HG03521 (cell line): Measurements from ENCODE around the gene POP4.
"Not testable (repeated sequence)": the region's sequence is repeated elsewhere in the genome, so short reads cannot be mapped to it uniquely, and the experiment has no call there.

Source experiments
- ATAC-seq: cut with Tn5 transposase; IDR thresholded peaks from one replicate; pipeline ENCODE4 v1.9.1; 2021; ENCODE audit warnings: mild to moderate bottlenecking, moderate library complexity; ENCODE audit not compliant: unreplicated experiment

POP4 gene

DNA sequence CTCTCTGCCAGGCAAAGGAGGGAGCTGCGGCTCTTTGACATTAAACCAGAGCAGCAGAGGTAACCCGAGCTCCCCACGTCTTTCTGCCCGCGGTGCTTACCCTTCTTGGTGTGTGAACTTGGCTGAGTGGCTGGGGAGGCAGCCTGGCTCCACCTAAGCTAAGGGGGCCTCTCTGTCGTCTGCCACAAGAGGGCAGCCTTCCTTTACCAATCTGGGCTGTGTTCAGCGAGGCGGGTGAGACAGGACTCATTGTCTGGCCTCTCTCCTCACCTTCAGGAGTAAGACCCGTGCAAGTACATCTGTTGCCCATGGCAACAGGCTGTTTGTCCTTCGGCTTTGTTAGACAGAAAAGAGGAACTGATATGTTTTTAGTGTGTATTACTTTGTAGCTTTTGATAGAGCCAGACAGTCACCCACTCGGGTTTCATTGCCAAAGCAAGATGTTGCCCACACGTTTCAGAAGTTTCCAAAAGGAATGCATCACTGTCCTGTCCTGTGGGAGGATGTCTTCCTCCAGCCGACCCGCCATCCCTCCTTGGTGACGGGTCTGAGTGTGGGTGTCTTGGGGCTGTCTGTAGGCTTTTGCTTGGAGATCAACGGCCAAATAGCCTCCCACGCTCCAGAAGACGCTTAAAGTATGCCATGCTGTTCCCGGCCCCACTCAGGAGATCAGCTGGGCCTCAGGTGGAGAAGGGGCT lies 4.6 kb downstream of the POP4 start:
- ATAC-seq: peak; percentile 73

DNA sequence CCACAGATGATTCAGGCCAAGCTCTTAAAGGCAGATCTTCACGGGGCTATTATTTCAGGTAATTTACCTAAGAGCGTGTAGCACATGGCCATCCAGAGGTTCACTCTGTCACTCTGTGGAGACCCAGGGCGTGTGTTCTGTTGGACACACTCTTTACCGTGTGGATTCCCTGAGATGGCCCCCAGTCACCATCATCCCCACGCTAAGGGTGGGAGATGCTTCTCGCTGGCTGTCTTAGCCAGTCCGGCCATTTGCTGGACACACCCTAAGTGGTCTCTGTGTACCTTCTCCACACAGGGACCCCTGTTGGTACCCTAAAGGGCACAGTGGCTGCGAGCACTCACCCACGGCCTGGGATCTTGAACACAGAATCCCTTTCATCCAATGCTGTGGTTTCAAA lies 6.0 kb downstream of the POP4 start:
- ATAC-seq: no peak

DNA sequence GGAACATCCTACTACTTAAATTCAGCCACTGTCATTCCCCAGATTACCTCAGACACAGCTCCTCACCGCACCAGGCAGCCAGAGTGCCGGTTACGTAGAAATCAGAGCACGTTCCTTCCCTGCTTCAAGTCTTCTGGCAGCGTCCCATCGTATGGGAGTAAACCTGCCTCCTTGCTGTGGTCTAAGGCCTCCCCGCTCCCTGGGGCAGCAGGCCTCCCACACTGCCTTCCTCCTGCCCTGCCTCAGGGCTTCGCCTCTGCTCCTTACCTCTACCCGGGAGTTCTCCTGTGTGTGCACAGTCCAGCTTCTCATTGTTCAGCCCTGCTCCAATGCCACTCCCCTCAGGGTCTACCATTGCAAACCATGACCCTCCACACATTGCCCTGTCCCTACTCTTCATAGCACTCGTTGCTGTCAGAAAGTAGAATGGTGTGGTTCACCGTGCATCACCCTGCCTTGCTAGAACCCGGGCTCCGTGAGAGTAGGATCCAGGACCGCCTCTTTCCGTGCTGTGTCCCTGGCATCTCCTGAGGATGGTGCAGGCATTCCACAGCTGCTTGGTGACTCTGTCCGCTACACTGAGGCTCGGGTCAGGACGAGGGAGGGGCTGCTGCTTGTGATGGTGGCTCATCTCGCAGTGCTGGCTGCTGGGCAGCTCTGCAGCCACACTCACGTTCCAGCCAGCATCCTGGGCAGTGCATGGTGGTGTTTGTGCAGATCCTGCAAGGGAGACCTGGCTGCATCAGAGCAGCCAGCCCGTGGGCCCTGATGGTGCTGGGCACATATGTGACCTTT lies 6.9 kb downstream of the POP4 start:
- ATAC-seq: no peak

DNA sequence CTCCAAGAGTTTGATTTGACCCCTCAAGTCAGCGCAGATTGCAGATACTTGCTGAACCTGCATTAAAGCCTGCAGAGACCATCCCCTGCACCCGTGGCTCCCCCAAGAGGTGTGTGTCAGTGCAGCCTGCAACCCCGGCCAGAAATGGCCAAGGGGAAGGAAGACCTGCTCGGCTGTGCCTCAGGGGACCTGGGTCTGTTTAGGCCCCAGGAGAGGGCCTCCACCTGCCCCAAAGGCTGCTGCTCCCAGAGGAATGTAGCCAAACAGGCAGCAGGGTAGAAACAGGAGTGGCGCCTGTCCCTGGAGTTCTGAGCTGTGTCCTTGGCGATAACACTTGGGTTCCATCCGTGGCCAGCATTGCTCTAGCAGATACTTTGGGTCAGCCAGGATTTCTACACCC lies 8.0 kb downstream of the POP4 start:
- ATAC-seq: no peak

DNA sequence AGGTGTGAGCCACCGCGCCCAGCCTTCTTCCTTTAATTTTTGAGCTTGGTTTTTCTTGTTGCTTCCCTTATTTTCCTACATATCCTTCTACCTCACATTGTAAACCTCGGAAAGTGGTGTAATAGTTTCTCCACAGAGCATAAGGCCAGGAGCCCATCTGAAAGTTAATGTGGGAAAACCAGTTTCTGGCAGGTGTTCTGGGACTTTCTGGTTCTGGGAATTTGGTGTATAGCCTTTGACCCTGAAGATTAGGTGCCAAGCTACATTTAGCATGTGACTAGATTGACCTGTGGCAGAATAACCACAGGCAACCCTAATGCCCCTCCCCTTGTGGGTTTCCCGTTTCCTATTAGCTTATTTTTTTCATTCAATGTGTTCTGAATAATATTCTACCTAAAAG lies 8.7 kb downstream of the POP4 start:
- ATAC-seq: no peak

DNA sequence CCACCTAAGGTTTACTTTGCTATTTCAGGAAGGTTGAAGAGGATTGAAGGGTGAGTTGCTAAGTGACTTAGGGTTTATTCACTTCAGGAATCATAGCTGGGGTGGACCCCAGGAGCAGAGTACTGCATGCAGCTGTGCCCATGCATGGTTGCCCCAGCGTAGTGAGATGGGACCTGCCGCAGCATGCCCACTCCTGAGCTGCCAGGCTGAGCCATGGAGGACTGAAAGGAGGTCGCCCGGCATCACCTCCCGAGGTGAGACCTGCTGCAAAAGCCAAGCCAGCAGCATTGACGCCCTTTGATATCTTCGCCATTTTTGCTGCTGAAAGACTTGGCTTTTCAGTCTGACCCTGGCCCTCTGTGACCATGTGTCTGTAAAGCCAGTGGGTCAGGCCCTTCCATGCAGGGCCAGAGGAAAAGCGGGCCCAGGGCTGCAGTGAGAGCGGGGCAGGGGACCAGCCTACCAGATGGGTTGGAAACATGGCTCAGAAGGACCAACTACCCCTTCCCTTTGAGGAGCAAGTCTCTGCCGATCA lies 9.9 kb downstream of the POP4 start:
- ATAC-seq: no peak

DNA sequence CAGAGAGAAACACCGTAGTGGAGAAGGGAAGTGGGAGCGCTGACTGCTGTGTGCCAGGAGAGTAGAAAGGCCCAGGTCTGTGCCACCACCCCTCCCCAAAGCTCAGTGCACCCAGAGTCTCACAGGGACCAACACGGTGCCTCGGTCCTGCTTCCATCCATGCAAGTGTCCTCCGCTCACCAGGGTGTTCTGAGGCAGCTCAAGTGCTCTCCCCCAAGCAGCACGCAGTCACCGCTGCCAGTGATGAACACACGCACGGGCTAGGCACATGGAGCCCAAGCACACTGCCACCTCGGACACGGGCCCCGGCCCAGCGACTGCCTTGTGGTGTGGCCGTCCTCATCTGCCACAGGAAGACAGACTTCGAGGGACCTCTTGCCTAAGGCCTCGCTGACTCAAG lies 10.5 kb downstream of the POP4 start:
- no peak for ATAC-seq

DNA sequence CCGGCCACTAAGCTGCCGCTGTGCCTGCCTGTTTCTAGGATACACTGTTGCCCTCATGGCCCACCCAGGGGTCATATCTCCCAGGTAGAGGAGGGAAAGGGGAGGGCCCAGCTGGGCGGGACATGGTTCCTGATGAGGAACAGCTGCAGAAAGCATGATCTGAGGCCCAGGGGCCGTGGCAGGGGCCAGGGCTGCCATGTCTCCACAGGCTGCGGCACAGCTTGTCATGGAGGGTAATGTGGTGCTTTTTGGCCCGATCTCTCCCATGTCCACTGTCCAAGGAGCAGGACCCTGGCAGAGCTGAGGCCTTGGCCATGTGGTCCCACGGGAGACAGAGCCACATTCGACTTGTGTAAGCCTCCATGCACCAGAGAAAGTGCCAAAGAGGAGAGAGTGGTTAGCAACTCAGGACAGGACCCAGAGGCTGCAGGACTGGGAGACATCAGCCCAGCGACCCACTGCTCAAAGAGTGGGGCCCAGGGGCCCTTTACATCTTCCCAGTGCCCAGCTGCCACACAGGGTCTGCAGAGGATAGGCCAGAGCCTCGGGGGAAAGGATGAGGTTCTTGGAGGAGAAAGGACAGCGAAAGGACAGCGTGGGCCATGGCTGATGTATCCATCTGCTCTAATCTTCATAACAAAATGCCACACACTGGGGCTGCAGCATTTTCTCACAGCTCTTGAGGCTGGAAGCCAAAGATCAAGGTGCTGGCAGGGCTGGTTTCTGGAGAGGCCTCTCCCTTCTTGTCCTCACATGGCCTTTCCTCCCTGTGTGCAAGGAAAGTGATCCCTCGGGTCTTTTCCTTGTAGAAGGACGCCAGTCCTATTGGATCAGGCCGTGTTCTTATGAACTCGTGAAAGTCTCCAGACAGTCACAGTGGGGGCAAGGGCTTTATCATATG lies 11.5 kb downstream of the POP4 start:
- no peak for ATAC-seq

DNA sequence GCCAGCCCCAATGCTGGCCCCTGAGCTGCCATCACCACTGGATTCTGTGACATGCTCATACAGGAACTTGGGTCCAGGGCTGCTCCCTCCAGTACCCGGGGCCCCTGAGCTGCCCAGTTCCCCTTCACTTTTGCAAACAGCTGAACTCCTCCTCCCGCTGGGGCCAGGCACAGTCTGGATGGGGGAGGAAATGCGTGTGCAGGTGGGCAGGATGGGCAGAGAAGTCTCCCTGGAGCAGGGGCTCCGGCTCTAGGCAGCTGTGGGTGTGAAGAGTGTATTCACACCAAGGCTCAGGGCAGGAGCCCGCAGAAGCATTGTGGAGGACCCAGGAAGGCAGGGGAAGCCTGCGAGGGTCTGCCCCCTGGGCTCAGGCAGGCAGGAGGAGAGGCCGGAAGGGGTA lies 12.4 kb downstream of the POP4 start:
- ATAC-seq: no peak

DNA sequence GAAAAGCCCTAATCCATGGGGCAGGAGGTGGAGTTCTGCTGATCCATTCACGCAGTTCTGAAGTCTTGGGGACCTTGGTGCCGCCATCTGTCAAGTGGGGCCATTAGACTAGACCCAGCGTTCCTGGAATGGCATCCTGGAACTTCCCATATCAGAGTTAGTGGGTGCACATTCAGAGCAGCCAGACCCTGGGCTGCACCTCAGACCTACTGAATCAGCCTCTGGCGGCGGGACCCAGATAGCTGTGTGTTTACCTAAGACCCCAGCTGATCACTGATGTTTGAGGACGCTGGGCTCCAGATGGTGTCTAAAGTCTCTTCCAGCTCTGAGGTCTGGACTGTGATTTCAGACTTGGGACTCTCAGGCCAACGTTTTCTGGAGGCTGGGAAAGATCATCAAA lies 12.8 kb downstream of the POP4 start:
- ATAC-seq: no peak

DNA sequence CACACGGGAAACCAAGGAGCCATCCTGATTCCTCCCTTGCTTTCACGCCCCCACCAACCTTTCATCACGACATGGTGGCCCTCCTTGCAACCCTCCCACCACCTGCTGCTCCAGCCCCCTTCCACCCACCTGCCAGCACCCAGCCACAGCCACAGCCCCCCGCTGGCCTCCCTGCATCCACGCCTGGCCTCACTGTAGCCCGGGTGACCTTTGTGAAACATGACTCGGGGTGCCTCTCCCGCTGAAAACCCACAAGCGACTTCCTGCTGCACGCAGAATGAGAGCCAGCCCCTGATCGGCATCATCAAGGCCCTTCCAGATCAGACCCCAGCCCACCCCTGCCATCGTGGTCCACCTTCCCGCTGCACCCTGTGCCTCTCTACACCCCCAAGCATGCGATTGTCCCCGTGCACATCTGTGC lies 14.9 kb downstream of the POP4 start:
- ATAC-seq: no peak

DNA sequence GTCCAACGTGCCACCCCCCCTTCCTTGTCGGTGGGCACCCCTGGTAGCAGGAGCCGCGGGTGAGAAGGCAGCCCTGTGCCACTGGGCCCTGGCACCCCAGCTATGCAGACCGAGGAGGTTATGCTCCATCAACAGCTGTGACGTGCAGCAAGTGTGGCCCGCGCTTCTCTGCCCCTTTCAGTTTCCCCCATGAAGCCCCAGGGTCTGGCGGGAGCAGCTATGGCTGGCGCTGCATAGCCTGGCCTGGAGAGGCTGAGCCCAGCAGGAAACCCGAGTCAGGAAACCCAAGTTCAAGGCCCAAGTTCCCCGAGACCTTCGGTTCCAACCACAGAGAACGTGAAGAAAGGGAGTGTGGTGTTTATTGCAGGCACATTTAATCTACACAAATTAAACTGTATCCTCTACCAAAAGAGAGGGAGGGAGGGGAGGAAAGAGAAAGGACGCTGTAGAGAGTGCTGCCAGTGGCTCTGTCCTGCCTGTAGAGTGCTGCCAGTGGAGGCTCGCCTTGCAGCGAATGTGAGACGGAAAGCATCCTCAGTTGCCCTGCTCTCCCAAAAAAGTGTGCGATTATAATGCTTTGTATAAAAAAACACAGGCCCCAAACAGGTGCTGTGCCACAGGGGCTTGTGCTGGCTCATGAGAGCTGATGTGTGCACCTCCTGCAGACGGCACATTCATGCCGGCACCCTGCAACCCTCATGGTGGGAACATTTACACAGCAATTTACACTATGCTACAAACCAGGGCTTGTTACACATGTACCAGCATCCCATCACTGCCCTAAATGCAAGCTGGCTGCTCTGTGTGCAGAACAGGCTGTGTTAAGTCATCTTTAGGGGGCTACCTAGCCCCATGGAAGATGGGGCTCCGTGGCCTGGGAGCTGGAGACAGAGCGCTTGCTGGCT lies 16.3 kb downstream of the POP4 start:
- no peak for ATAC-seq

DNA sequence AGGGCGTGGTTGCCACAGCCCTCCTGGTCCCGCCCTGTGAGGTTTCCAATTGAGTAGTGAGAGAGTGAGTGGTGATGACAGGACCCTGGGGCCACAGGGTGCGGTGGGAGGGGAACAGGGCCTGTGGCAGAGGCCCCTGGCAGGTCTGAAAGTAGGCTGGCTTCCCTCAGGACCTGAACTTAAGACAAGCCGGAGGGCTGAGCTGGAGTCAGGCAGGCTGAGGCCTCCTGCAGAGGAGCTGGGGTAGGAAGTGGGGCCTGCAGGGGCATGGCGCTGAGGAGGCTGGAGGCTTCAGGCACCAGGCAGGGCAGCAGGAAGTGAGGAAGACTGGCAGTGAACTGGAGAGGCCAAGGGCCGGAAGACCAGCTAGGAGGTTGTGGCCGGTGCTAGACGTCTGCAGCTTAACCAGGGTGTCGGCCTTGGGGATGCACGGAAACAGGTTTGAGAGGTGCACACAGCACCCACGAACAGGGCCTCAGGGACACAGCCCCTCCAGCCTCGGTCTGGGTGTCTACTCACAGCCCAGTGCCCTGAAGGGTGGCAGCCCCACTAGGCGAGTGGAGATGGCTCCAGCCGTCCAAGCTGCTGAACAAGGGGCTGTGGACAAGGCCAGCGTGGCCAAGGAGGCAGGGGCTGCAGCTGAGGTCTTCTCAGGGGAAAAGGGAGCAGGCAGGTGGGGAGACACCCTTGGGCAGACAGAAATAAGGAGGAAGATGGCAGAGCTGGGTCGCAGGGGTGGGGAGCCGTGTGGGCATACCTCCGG lies 17.8 kb downstream of the POP4 start:
- no peak for ATAC-seq

DNA sequence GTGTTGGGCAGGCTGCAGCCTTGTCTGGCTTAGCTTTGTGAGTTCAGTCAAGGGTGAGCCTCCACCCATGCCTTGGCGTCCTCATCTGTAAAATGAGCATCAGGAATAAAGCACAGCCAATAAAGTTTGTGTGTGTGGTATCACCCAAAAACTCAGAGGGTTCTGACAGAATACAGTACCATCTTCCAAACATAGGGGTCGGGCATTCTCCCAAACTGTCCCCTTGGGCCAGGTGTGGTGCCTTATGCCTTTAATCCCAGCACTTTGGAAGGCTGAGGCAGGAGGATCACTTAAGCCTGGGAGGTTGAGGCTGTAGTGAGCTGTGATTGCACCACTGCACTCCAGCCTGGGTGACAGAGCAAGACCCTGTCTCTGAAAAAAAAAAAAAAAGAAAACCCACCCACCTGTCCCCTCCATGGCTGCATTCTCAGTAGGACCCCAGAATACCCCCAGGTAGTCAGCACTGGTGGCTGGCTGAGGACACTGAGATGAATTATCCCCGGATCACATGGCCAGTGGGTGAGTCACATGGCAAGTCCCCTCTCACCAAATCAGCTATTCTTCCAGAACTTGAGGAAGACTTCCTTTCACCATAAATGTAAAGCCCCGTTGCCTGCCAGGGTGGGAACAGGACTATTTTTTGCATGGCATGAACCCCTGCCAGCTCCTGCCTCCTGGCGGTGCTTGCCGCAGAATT lies 18.6 kb downstream of the POP4 start:
- ATAC-seq: no peak

DNA sequence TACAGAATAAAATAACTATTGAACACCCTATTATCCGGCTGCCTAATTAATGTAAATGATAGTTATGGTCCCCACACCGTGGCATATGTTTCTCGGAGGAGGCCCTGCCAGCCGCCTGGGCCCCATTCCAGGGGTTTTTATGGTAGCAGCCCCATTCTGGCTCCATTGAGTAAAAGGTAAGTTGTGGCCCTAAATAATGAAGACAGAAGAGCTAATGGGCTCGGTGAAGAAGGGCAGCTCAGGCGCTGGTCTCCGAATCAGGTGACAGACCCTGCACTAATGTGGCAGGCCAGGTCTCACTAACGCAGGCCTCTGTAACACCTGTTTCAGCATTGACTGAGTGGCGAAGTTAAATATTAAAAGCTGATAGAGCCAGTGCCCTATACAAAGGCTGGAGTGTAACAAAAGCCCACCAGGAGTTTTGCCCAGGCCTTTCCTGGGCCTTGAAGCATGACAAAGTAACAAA lies 19.1 kb downstream of the POP4 start:
- ATAC-seq: no peak

DNA sequence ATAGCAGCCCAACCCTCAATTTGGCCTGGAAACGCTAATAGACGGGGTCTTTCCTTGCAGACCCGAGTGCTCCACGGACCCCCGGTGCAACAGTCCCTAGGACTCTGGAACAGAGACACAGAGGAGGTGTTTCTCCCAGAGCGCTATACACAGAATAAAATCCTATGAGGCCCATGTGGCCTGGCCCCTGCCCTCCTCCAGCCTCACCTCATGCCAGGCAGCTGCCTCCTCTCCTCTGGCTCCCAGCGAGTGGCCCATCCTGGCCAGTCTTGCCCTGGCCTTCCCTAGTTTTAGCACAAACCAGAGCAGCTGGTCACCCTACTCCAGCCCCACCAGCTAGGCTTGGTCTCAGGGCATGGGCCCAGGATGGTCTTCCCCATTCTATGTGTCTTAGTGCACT lies 20.3 kb downstream of the POP4 start:
- no peak for ATAC-seq

DNA sequence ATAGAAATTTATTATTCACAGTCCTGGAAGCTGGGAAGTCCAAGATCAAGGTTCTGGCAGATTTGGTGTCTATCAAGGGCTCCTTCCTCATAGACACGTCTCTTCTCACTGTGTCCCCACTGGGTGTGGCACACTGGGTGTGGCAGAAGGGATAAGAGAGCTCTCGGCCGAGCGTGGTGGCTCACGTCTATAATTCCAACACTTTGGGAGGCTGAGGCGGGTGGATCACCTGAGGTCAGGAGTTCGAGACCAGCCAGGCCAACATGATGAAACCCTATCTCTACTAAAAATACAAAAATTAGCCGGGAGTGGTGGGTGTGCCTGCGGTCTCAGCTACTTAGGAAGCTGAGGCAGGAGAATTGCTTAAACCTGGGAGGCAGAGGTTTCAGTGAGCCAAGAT lies 20.7 kb downstream of the POP4 start:
- ATAC-seq: not testable (repeated sequence)

DNA sequence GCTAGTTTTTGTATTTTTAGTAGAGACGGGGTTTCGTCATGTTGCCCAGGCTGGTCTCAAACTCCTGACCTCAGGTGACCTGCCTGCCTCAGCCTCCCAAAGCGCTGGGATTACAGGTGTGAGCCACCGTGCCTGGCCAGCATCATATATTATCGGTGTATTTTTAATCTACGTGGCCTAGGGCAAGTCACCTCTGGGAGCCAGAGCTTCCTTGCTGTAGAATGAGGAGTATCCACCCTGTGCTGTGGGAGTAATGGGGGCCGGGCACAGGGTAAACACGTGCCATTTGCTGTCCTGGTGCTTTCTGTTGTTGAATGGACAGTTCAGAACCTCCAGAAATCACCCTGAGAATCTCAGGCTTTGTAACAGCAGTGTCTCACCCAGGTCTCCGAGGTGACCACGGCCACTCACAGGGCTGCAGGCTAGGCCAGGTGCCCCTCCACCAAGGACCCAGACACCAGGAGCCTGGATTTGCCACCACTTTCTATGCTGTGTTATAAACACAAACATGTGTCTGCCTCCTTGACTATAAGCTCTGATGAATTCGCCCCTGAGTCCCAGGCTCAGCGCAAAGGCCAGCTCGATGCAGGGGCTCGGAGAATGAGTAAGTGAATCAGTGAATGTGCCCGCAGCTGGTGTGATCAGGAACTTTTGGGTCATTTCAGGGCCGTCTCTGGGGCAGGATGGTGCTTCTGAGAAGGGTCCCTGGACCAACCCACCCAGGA lies 22.7 kb downstream of the POP4 start:
- no peak for ATAC-seq
